ENCODE data around the gene SUGCT.

GRCh38 chr7:40800771-40801170 lies 666.0 kb downstream of the SUGCT start:
- TF ChIP-seq CTCF (IDR thresholded peaks at IDR 0.05; ENCODE audit: low read length) (no peak), EZH2phosphoT487 (IDR thresholded peaks at IDR 0.05; ENCODE audit: low read length) (no peak)
